ENCODE data around the gene TMED4. TPM values are rescaled to one million over a fixed set of nuclear protein-coding genes. Genes with fewer than 3 reads are reported as not detected.

The TMED4 gene
- polyA plus RNA-seq, 1 donor (not counting 4 experiments of a cell fraction or from before 2014, with no cell fraction given): 45.8 TPM

DNA sequence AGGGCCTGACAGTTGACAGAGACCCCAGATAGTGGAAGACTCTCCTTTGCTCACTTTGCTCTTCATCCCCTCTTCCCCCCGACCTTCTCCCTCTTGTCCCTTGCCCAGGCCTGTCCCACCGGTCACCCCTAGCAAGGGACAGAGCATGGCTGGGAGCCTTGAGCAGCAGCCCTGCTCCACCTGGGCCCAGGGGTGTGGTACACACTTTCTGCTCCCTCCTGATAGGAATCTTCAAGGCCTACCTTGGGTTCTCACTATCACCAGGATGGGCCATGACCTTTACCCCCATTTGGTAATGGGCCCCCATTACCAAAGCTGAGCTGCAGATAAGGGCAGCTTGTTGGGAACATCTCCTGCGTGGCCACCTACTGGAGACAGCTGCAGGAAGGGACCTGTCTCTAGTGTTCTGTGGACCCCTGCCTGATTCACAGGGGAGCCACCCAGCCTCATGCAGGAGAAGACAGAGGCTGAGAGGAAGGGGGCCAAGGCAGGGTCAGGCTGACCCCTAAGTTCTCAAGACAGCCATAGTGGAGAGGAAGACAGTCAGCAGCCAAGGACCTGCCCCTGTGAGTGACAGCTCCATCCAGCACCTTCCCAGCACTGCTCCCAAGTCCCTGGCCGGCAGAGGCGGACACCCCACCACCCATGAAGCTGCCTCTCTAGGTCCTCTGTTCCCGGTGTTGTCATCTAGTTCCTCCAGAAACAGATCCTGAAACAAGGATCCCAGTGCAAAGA is 40.0 kb downstream of the TMED4 start:
- H3K9me3 ChIP-seq (ENCODE audit: control insufficient read depth, low read depth, low read length): no peaks in the 10 kb centered on the region
- no peak overlapping the region for H3K4me3 ChIP-seq (ENCODE audit: control insufficient read depth in 2 of 3, extremely low read depth in 1 of 3, insufficient read depth in 2 of 3, low read depth in 1 of 3, low read length in 3 of 3)
- dilution Hi-C loops (cut with MboI; ENCODE audit: extremely low pct_ligation_motif_present, low sequenced_read_pairs): no loop called here
- FAIRE-seq (no peak), DNase-seq (ENCODE audit: low read depth, low spot score) (no peak)
- H3K4me2 ChIP-seq (ENCODE audit: control insufficient read depth, extremely low read depth, insufficient read depth, low read depth, low read length): no peak overlapping the region
- no peaks in the 10 kb centered on the region for H3K79me2 ChIP-seq (ENCODE audit: control insufficient read depth, insufficient read depth, low read length)
- no peaks in the 10 kb centered on the region for H3K27me3 ChIP-seq (ENCODE audit: control insufficient read depth, extremely low read depth, insufficient read depth, low read length)
- no peaks in the 10 kb centered on the region for H4K20me1 ChIP-seq (ENCODE audit: control insufficient read depth, extremely low read depth, insufficient read depth, low read length)
- H3K9ac ChIP-seq (ENCODE audit: control insufficient read depth, extremely low read depth, insufficient read depth, low read length): no peak overlapping the region
- H3K4me1 ChIP-seq (ENCODE audit: control insufficient read depth, extremely low read depth, insufficient read depth, low read length): peaks cover 23% of the 10 kb centered on the region
- H3K27ac ChIP-seq (ENCODE audit: control insufficient read depth, insufficient read depth, low read length): no peak overlapping the region
- no peak for TF ChIP-seq EZH2 (IDR thresholded peaks at IDR 0.05; ENCODE audit: low read length)
- TF ChIP-seq, protein P1, sequence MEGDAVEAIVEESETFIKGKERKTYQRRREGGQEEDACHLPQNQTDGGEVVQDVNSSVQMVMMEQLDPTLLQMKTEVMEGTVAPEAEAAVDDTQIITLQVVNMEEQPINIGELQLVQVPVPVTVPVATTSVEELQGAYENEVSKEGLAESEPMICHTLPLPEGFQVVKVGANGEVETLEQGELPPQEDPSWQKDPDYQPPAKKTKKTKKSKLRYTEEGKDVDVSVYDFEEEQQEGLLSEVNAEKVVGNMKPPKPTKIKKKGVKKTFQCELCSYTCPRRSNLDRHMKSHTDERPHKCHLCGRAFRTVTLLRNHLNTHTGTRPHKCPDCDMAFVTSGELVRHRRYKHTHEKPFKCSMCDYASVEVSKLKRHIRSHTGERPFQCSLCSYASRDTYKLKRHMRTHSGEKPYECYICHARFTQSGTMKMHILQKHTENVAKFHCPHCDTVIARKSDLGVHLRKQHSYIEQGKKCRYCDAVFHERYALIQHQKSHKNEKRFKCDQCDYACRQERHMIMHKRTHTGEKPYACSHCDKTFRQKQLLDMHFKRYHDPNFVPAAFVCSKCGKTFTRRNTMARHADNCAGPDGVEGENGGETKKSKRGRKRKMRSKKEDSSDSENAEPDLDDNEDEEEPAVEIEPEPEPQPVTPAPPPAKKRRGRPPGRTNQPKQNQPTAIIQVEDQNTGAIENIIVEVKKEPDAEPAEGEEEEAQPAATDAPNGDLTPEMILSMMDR (optimal IDR thresholded peaks at IDR 0.05 in 1 of 3, IDR thresholded peaks at IDR 0.05 in 1 of 3, conservative IDR thresholded peaks at IDR 0.05 in 1 of 3; ENCODE audit: extremely low read depth in 1 of 3, insufficient read depth in 2 of 3, low read length in 3 of 3): peak in 1 of 3 experiments; percentile 4
- H2AFZ ChIP-seq (ENCODE audit: control insufficient read depth, low read length): no peak overlapping the region
- no peaks in the 10 kb centered on the region for H3K9me1 ChIP-seq (ENCODE audit: control insufficient read depth, extremely low read depth, insufficient read depth, low read length)
- no peaks in the 10 kb centered on the region for H3K36me3 ChIP-seq (ENCODE audit: control insufficient read depth in 2 of 2, extremely low read depth in 1 of 2, insufficient read depth in 2 of 2, low read length in 2 of 2)

DNA sequence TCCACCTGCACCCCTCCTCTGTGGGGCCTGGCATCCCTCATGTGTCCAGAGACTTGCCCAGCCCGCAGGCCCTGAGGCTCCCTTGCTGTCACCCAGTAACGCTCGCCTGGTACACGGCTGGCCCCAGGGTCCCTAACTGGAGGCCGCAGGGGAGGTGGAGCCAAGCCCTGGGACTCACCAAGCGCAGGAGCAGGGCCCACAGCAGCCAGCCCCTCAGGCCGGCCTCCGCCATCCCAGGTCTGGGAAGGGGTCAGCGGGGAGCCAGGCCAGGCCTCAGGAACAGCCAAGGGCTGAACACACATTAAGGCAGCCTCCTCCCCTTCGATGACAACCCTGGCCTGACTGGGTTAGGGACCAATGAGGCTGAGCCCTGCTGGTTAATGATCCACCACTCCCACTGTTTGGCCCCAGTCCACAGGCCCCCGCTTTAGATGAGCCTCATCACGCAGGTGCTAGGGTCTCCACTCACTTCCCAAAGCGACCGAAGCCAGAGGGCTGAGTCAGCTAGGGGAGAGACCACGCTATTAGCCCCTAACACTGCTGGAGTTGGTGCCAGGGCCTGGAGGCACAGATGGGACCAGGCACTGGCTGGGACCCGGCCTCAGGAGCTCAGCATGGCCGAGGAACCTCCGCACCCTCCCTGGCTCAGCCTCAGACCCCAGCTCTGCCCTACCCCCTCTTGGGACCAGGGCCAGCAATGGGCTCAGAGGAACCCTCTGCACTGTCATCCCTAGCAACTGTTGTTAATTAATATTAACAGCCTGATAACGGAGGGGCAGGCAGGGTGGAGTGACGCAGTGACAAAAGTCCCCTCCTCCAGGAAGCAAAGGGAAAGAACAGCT is 40.8 kb downstream of the TMED4 start, which contains the start of gene NPC1L1:
Gene NPC1L1, minus strand, starts transcription at position 303 of the 842 bp plus-strand sequence. Its CDS starts 71 bp downstream, at position 232.
- H3K4me3 ChIP-seq (ENCODE audit: control insufficient read depth in 2 of 3, extremely low read depth in 1 of 3, insufficient read depth in 2 of 3, low read depth in 1 of 3, low read length in 3 of 3): no peak within 1 kb of the TSS
- no peaks in the 10 kb centered on the region for H3K9me1 ChIP-seq (ENCODE audit: control insufficient read depth, extremely low read depth, insufficient read depth, low read length)
- no peaks in the 10 kb centered on the region for H3K36me3 ChIP-seq (ENCODE audit: control insufficient read depth in 2 of 2, extremely low read depth in 1 of 2, insufficient read depth in 2 of 2, low read length in 2 of 2)
- H3K9ac ChIP-seq (ENCODE audit: control insufficient read depth, extremely low read depth, insufficient read depth, low read length): no peak within 1 kb of the TSS
- H3K79me2 ChIP-seq (ENCODE audit: control insufficient read depth, insufficient read depth, low read length): no peaks in the 10 kb centered on the region
- H3K27me3 ChIP-seq (ENCODE audit: control insufficient read depth, extremely low read depth, insufficient read depth, low read length): no peaks in the 10 kb centered on the region
- H3K4me1 ChIP-seq (ENCODE audit: control insufficient read depth, extremely low read depth, insufficient read depth, low read length): peaks cover 23% of the 10 kb centered on the region
- no peak within 1 kb of the TSS for H2AFZ ChIP-seq (ENCODE audit: control insufficient read depth, low read length)
- TF ChIP-seq EZH2 (IDR thresholded peaks at IDR 0.05; ENCODE audit: low read length): no peak
- TF ChIP-seq, protein P1 (optimal IDR thresholded peaks at IDR 0.05 in 1 of 3, IDR thresholded peaks at IDR 0.05 in 1 of 3, conservative IDR thresholded peaks at IDR 0.05 in 1 of 3; ENCODE audit: extremely low read depth in 1 of 3, insufficient read depth in 2 of 3, low read length in 3 of 3): no peak
- no peaks in the 10 kb centered on the region for H3K9me3 ChIP-seq (ENCODE audit: control insufficient read depth, low read depth, low read length)
- no peak within 1 kb of the TSS for H3K4me2 ChIP-seq (ENCODE audit: control insufficient read depth, extremely low read depth, insufficient read depth, low read depth, low read length)
- FAIRE-seq (no peak), DNase-seq (ENCODE audit: low read depth, low spot score) (no peak)
- H3K27ac ChIP-seq (ENCODE audit: control insufficient read depth, insufficient read depth, low read length): no peak within 1 kb of the TSS
- no peaks in the 10 kb centered on the region for H4K20me1 ChIP-seq (ENCODE audit: control insufficient read depth, extremely low read depth, insufficient read depth, low read length)
- dilution Hi-C loops (cut with MboI; ENCODE audit: extremely low pct_ligation_motif_present, low sequenced_read_pairs): no loop called here

All from keratinocyte (primary cell).